Gastroesophageal sphincter (tissue), 3 donors: ENCODE results near the gene CALML3.

Source experiments
- CTCF ChIP-seq, 4 experiments: fragments of 200-600 bp in 2 of 4; fragments of 450-650 bp in 2 of 4; sonication (generic) in 1 of 4; IDR thresholded peaks; one replicate each; pipeline ENCODE4 v1.5.1; 2017 to 2019; ENCODE audit warnings: antibody characterized with exemption in 4 of 4, mild to moderate bottlenecking in 2 of 4, moderate library complexity in 2 of 4
- POLR2A ChIP-seq, 2 donors: fragments of 450-650 bp; IDR thresholded peaks; one replicate each; pipeline ENCODE4 v1.6.1; 2017; ENCODE audit warnings: antibody characterized with exemption in 2 of 2, mild to moderate bottlenecking in 2 of 2, moderate library complexity in 1 of 2

- TF ChIP-seq CTCF (IDR thresholded peaks at IDR 0.05) (no peak), POLR2A (IDR thresholded peaks at IDR 0.05) (no peak)
Measured at GRCh38 chr10:5503477-5503835, 21.3 kb upstream of the CALML3 start.
